ENCODE measurements around the gene MREG.

DNA sequence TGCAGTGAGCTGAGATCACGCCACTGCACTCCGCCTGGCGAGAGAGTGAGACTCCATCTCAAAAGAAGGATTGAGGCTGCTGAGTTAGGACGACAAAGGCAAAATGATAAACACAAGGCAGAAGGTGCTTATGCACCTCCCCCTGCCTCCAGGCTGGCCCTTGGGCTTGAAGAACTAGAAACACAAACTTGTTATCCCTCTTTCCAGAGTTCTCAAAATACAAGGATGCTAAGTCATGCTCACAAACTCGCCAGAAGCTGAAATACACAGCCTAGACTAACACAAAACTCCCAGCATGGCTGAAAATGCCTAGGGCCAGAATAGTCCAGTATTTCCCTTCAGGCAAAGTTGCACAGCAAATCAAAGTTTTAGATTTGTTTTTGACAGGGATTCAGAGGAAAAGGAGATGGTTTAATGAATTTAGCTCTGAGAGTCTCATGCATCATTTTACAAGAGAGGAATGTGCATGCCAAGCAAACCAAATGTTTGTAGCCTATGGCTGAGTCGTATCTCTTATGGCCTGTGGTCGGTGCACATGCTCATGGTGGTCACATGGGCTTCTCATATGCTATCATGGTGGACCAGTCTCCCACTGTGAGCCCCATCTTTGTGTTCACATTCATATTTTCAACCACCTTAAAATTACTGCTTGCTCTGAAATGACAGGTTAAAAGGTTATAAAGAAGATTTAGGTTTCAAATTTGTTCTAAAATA, 16.2 kb upstream of the MREG start:
- TF ChIP-seq ZNF311 (tag by site-specific recombination; IDR thresholded peaks at IDR 0.05; ENCODE audit: borderline replicate concordance) (no peak), ZNF585B (tag by site-specific recombination; IDR thresholded peaks at IDR 0.05) (no peak)

Data from HEK293 (cell line).